GM19238 (cell line): ENCODE measurements around the gene GPS2.
"Not testable (repeated sequence)": the region's sequence is repeated elsewhere in the genome, so short reads cannot be mapped to it uniquely, and the experiment has no call there.

Source experiments
- DNase-seq: peaks from one replicate; pipeline ENCODE4 v3.0.0; 2011; ENCODE audit warnings: low spot score; ENCODE audit not compliant: insufficient read length

The GPS2 gene

DNA sequence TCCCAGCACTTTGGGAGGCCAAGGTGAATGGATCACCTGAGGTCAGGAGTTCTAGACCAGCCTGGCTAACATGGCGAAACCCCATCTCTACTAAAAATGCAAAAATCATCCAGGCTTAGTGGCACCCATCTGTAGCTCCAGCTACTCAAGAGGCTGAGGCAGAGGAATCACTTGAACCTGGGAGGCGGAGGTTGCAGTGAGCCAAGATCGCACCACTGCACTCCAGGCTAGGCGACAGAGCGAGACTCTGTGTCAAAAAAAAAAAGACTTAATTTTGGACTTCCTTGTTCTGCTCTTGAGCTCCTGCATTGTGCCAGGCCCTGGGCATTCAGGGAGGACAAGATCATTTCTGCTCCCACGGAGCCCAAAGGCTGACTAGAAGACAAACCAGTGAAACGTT, 22.4 kb upstream of the GPS2 start:
- not testable (repeated sequence) for DNase-seq

DNA sequence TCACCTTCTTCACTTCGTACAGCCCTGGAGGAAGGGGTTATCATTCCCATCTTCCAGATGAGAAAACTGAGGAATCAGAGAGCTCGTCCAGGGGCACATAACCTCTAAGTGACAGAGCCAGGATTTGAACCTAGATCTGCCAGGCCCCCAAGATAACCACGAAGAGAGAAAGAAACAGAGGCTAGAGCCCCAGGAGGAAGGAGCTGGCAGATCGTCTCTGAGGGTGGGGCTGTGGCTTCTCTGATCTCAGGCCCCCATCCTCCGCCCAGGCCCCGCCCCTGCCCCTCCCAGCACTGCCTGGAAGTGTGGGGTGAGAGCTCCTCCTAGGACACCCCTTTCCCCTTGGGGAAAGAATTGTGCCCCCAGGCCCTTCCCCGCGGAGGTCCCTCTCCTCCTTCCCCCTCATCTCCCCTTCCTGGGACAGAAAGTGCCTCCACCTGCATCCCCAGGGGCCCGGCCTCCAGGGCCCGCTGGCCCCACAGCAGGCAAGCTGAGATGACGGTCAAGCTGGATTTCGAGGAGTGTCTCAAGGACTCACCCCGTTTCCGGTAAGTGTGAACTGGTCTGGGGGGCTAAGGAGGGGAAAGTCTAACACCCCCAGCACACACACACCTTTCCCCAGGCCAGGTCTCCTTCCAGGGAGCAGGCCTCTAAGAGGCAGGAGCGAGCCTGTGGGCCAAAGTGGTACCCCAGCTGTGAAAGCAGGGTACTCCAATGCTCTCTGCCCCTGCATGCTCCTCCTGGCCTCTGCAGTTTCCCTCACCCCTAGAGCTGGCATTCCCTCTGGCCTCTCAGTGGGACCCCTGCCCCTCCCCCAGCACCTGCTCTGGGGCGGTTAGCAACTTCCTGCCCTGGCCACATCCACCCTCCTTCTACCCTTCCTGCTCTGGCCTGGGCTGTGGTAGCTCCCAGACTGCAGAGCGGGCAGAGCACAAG, 21.3 kb upstream of the GPS2 start, which contains the start of gene ACAP1:
ACAP1 (plus strand) TSS at position 290 of the 936 bp plus-strand sequence; CDS start at position 496, 206 bp downstream.
- DNase-seq = peak; percentile 79

DNA sequence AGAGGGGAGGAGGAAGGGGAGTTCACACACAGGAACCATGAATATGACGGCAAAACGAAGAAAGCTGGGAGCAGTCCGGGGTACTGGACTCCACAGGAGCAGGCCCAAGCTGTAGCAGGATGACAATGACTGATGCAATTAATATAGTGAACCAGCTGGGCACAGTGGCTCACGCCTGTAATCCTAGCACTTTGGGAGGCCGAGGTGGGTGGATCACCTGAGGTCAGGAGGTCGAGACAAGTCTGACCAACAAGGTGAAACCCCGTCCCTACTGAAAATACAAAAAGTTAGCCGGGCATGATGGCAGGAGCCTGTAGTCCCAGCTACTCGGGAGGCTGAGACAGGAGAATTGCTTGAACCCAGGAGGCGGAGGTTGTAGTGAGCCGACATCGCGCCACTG, 20.6 kb upstream of the GPS2 start:
- not testable (repeated sequence) for DNase-seq

DNA sequence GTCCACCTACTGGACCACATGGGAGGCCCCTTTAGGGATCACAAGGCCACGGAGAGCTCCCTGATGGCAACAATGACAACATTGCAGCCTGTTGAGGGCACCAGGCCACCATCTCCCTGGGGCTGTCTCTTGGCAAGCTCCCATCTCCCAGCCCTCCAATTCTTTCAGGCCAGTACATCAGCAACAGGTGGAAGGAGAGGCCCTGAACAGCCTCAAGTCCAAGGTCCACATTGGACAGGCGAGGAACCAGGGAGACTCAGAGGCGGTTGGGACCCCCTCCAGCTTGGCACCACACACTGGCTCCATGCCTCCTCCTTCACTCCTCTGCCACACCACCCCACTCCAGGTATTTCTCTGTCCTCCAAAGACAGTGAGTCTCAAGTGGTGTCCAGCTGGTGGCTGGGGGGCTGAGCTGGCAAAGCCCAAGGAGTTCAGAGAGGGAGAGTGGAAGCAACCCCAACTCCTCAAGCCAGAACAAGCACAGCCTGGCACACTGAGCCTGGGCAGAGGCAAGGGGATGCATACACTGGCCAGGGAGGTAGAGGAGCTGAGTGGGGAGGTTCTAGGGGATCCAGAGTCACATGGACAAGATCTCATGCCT, 19.9 kb upstream of the GPS2 start:
- no peak for DNase-seq

DNA sequence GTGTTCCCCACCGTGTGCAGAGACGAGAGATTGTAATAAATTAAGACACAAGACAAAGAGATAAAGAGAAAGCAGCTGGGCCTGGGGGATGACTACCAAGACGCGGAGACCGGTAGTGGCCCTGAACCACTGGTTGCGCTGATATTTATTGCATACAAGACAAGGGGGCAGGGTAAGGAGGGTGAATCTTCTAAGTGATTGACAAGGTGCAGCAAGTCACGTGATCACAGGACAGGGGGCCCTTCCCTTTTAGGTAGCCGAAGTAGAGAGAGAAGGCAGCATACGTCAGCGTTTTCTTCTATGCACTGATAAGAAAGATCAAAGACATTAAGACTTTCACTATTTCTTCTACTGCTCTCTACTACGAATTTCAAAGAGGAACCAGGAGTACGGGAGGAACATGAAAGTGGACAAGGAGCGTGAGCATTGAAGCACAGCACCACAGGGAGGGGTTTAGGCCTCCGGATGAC, 17.5 kb upstream of the GPS2 start:
- not testable (repeated sequence) for DNase-seq

DNA sequence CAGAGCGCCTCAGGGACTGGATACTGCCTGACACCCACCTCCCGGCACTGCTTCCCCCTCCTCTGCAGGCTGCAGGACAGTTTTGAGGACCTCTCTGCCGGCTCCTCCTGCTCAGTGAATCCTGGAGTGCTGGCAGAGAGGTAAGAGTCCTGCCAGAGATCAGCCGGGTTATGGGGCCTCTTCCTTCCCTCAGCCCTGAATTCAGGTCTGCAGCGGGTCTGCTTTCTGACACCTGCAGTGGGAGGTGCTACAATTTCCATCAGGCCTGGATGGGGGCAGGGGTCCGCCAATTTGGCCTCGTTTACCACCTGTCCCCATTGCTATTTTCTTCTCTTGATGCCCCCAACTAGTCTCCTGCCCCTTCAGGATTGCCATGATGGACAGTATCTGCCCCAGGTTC, 17.0 kb upstream of the GPS2 start:
- no peak for DNase-seq

DNA sequence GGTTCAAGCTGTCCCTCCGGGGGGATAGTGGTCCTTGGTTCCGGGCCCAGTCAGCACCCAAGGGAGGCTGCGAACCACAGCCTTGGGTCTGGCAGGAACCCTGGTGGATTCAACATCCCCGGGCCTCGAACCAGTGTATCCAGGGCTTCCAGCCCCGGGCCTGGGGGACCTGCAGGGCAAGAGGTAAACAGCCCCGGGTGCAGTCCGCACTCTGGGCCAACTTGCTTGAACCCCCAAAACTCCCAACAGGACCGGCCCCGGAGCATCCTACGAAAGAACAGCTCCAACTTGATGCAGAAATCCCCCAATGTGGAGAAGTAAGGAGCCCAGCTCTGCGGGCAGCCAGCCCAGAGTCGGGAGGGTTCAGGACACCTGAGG, 15.5 kb upstream of the GPS2 start:
- DNase-seq = no peak

DNA sequence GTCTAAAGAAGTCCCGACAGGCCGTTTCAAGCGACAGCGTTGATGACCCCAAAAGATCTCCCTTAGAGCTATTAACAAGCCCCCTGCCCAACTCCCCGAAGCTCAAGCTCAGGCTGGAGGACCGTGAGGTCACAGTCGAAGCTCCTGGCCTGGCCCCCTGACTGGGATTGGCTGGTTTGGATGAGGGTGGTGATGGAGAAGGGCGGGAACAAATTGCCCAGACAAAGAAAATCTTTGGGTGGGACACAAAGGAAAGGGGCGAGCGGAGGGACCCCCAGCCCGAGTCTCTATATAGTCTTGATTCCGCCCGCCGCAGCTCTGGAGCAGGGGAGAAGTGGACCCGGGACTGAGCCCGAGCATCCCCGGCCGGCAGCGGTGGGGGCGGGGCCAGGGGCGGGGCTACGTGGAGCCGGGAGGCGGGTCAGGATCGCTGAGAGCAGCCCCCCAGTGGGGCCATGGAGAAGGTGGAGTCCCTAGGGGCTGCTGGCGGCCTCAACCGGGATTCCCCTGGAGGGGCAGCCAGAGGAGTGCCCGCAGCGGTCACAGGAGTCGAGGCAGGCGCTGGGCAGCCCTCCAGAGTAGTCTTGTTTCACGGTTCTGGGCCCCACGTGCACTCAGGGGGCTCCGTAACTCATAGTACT, 15.0 kb upstream of the GPS2 start:
- DNase-seq = peak; percentile 87

DNA sequence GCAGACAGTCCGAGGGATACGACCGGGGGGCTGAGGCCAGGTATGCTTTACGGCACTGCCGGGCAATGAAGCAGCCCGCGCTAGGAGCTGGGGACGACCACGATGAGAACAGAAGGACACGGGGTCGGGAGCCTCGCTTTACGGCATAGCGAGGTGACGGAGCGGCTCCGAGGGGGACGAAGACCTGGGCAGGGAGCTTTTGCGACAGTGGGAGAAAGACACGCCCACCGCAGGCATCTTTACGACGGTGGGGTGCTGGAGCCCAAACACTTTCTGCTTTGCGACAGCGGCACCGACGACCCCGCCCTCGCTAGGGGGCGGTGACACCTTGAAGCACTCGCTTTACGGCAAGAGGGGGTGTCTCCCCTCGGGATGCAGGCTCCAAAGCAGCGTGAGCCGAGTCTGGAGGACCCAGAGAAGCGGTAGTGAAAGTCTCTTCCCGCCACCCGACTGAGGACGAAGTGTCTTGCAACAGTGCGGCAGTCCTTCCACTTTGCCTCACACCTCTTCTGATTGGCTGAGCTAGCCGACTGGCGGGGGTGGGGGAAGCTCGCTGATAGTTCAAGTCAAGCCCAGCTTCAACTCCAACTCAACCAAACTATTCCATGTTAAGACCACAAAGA, 14.3 kb upstream of the GPS2 start:
- peak; percentile 97 for DNase-seq

DNA sequence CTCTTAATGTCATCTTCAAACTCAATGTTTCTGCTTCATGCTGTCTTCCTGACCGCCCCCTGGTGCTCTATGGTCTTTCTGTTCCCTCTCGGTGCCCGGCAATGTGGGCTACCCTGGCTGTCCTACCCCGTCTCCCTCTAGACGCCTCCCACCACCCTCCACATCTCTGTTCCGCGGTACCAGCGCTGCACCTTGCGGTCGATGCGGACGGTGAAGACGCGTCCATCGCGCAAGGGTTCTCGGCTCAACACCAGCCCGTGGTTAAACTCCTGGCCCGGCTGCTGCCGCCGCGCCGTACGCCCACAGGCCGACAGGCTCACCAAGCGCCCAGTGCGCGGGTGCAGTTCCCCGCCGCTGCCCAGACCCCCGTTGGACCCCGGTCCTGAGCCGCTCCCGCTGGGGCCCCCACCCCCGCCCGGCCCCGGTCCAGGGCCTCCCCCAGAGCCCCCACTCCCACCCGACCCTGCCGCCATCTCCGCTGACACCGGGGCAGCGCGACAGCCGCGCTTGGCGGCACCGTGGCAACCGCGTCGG, 13.7 kb upstream of the GPS2 start, which contains the start of gene NEURL4:
NEURL4 (minus strand) TSS at position 496 of the 534 bp plus-strand sequence; CDS start at position 473, 23 bp downstream.
- peak; percentile 61 for DNase-seq

DNA sequence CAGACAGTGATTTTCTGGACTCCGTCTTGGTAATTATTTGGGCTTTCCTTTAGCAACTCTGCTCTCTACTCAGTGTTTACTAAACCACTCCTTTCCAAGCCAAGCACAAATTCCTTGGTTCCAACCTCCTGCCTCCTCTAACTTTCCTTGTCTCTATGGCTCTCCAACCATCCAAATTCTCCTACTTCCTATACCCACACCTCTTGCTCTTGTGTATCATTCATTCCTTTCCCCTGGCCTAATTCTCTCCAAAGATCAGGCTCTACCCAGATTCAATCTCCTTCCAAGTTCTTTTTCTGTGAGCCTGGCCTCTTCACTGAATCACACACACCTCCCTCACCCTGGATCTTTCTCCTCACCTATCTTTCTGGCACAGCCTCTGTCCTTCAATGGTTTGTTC, 12.8 kb upstream of the GPS2 start:
- no peak for DNase-seq

DNA sequence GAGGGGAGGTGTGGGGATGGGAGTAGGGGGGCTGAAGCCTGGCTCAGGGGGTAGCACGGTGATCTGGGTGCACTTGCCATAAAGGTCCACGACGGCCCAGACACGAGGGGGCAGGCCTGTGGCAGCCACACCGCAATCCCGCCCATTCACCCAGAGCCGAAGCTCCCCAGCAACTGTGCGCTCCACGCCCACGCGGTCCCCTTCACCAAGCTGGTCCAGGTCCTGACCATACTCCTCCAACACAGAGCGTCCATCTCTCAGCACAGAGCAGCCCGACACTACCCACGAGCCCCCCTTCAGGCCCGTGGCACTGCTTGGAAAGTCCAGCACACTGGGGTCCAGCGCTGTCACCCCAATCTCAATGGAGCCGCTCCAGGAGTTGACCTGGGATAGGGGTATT, 12.3 kb upstream of the GPS2 start:
- no peak for DNase-seq

DNA sequence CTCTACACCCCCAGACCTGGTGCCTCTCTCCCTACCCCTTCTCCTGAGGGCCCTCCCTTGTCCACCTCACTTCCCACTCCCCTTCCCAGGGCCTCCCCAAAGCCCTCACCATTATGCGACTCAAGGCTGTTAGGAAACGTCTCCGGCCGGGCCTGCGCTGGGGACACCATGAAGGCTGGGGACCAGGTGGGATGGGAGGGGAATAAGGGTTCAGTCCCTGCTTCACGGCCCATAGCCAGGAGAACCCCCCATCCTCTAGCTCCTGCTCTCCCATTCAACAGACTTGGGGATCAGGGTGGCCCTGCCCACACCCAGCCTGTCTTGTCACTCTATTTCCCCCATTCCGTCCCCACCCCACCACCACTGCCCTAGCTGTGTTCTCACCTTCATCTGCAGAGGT, 11.9 kb upstream of the GPS2 start:
- DNase-seq = no peak

DNA sequence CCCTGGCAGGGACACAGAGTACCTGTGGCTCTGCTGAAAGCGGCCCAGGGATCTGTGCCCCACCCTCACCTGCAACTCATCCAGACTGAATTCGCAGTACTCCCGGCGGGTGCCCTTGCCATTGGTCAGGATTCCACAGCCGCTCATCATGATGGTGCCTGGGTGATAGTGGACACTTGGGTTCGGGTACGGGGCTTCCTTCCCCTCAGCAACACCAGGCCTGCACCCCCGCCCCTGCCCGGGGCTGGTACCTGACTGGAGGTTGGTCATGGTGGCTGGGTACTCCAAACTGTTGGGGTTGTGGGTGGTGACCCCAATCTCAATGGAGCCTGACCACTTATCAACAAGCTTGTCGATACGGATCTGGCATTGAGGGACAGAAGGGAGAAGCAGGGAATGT, 11.0 kb upstream of the GPS2 start:
- DNase-seq = no peak

DNA sequence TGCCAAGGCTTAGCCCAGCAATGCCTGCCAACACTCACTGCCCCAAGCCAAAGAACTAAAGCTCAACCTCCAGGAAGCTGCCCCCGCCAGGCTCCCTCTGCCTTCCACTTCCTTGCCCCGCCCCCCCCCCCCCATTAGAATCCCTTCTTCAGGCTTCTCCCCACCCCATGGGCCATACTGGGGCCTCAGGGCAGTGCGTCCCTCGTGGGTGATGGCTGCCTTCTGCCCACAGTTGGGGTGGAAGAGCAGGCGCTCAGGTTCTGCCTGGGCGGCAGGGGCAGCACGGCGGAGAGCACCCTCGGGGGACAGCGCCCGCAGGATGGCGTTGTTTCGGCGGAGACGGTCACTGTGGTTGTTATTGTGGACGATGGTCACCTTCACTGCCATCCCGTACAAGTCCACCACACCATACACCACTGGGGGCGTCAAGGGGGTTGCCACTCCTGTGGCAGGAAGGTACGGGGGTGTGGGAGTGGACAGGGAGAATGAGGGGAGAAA, 9.9 kb upstream of the GPS2 start:
- DNase-seq = no peak

DNA sequence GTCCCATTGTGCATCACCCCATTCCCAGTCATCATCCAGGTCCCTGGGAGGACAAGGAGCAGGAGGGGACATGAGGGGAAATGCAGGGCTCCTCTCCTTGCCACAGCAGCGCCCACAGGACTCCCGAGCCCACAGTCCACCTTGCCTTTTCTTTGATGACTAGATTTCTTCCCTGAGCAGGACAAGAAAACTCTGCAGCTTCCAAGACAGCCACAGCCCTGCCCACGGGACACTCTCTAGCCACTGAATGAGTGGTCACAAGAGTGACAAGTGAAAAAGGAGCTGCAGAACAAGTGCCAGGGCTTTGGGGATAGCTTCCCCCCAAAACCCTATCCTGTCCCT, 9.2 kb upstream of the GPS2 start:
- no peak for DNase-seq

DNA sequence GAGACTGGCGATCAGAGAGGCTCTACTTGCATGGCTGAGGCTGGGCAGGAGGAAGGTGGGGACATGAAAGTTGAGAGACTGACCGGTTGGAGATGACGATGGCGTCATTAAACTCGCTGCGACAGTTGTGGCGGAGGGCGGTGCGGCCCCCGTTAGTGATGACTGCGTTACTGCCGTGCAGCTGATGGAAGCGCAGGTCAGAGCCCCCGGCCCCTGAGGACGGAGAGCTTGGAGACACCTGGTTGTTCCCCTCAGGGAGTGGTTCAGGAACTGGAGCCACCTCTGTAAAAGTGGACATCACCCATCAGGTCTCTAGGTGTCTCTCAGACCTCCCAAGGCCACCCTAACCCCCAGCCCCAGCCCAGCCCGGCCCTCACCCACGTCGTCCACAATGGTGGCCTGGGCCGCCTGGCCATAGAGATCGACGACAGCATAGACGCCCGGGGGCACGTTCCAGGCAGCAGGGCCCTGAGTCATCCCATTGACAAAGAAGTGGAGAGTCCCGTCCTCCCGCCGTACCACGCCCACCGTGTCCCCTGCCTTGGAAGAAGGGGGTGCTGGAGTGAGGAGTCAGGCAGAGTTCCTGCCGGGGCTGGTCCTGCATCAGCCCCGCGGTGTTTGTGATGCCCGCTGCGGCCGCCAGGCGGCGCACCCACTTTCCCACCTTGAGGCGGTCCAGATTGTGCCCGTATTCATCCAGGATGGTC, 8.7 kb upstream of the GPS2 start:
- DNase-seq = peak; percentile 67

DNA sequence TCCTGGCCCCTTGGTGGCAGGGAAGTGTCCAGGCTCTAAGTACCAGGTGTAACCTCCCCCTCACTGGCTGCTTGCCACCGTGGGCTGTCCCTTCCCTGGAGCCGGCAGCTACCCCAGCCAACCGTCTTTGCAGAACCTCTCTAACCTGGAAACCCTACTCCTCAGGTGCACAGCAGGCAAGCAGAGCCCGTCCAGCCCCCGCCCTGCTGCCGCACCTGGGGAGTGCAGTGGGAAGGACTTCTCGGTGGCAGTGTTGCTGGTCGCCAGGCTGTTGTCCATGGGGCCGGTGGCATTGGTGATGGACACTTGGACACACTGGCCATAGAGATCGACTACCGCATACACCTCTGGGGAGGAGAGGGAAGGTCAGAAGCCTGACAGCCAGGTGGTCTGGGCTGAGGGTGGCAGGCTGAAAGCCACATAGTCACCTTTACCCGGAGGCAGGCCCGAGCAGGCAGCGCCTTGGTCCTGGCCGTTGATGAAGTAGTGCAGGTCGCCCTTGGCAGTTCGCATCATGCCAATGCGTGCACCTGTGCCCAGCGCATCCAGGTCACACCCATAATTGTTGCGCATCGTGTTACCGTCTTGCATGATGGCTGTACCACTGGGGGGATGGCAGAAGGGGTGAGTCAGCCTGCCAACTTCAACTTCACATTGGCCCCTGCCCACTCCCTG, 7.5 kb upstream of the GPS2 start:
- no peak for DNase-seq

DNA sequence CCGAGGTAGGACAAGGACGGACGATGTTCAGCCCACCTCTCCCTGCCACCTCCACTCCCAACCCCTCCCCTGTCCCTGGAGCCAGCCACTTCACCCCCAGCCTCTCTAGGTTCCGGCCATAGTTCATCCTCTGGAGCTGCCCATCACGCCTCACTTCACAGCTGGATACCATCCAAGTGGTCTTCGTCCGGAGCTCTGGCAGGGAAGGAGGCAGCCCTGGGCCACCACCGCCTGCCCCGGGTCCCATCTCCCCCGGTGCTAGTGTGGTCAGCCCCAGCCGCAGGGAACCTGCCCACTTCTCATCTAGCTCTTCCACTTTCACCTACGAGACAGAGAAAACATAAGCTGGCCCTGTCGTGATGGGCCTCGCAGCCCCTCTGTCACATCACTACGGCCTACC, 6.3 kb upstream of the GPS2 start:
- DNase-seq = no peak
